Measurements from ENCODE around the gene ANKIB1. TPM values are rescaled to one million over a fixed set of nuclear protein-coding genes. Genes with fewer than 3 reads are reported as not detected.
"Not testable (repeated sequence)": the region's sequence is repeated elsewhere in the genome, so short reads cannot be mapped to it uniquely, and the experiment has no call there.

Gene ANKIB1
- total and polyA plus RNA-seq, 10 donors, result 9.0 to 75.3 (median 44.5) TPM

DNA sequence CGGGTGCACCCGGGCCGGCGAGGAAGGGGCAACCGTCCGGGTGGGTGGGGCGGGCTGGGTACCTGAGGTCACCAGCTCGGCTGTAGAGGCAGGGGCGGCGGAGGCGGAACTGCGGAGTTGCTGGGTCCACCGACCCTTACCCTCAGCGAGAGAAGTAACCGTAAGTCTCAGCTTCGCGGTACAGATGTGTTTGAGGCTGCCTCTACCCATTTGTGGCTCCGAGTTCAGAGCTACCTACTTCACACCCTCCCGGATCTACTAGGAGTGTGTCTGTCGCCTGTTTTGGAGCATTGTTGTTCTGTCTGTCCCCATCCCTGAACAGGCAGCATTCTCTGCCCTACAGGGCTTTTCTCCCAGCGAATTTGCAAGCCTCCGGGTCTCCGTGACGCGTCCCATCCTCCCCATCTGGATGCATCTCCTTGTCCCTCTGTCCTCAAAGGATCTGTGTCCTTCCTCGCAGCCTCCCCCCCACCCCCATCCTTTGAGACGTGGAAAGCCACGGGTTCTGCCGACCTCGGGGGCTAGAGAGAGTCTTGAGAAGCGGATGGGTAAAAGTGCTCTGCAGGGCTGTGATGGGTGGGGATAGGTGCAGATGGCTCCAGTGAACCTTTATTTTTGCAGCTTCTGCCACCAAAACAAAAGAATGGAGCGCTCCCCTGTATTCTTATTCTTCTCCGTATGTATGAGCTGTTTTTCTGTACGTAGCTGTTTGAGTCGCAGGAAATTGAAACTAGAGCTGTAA lies 757 bp downstream of the ANKIB1 start:
- Histone ChIP-seq H3K4me1 (peaks cover 26 to 68% (median 45%) of the 10 kb centered on the region in 6 donors), H3K27ac (peak overlapping the region; percentile 88 to 94 (median 91)), H3K27me3 (replicated peaks in 1 of 7) (no peaks in the 10 kb centered on the region), H3K4me3 (peak overlapping the region; percentile 74 to 99 (median 94)), H3K9me3 (no peaks in the 10 kb centered on the region), H3K36me3 (peaks cover 0 to 12% (median 0%) of the 10 kb centered on the region in 6 donors)
- WGBS, 5 donors, result 0% methylated on average over 25 to 35 of the region's 35 CpGs
- DNase-seq, result peak; percentile 81
- intact Hi-C loops (cut with DNase I; ENCODE audit: low total_unique reads), result no loop called here
- TF ChIP-seq POLR2AphosphoS5 (IDR thresholded peaks at IDR 0.05) (no peak), POLR2A (IDR thresholded peaks at IDR 0.05) (no peak)
- TF ChIP-seq, protein P1, sequence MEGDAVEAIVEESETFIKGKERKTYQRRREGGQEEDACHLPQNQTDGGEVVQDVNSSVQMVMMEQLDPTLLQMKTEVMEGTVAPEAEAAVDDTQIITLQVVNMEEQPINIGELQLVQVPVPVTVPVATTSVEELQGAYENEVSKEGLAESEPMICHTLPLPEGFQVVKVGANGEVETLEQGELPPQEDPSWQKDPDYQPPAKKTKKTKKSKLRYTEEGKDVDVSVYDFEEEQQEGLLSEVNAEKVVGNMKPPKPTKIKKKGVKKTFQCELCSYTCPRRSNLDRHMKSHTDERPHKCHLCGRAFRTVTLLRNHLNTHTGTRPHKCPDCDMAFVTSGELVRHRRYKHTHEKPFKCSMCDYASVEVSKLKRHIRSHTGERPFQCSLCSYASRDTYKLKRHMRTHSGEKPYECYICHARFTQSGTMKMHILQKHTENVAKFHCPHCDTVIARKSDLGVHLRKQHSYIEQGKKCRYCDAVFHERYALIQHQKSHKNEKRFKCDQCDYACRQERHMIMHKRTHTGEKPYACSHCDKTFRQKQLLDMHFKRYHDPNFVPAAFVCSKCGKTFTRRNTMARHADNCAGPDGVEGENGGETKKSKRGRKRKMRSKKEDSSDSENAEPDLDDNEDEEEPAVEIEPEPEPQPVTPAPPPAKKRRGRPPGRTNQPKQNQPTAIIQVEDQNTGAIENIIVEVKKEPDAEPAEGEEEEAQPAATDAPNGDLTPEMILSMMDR (IDR thresholded peaks at IDR 0.05 in 8 of 11, conservative IDR thresholded peaks at IDR 0.05 in 3 of 11), result no peak

DNA sequence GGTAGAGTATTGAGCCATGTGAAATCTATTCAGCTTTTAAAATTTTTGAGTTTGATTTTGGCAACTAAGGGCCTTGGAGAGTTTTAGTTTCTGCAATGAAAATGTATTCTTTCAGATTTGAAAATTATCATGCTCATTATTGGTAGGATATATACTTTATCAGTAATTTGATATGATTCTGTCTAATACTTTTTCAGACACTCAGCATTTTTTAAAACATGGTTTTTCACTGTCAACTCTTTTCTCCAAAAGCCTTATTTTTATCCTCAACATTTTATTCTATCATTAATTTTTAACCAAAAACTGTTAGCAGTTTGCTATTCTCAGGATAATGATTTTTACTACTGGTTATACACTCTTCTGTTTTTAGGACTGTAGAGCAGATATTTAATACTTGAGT lies 4.8 kb downstream of the ANKIB1 start:
- intact Hi-C loops (cut with DNase I; ENCODE audit: low total_unique reads), result no loop called here
- Histone ChIP-seq H3K27ac (no peak overlapping the region), H3K9me3 (peaks cover 0 to 5% (median 0%) of the 10 kb centered on the region in 8 donors), H3K4me1 (peaks cover 12 to 37% (median 21%) of the 10 kb centered on the region in 6 donors), H3K4me3 (no peak overlapping the region), H3K27me3 (replicated peaks in 1 of 7) (no peaks in the 10 kb centered on the region), H3K36me3 (peaks cover 0 to 14% (median 0%) of the 10 kb centered on the region in 6 donors)
- TF ChIP-seq, protein P1 (IDR thresholded peaks at IDR 0.05 in 8 of 11, conservative IDR thresholded peaks at IDR 0.05 in 3 of 11), result no peak
- TF ChIP-seq POLR2A (IDR thresholded peaks at IDR 0.05) (no peak), POLR2AphosphoS5 (IDR thresholded peaks at IDR 0.05) (no peak)
- no peak for DNase-seq

DNA sequence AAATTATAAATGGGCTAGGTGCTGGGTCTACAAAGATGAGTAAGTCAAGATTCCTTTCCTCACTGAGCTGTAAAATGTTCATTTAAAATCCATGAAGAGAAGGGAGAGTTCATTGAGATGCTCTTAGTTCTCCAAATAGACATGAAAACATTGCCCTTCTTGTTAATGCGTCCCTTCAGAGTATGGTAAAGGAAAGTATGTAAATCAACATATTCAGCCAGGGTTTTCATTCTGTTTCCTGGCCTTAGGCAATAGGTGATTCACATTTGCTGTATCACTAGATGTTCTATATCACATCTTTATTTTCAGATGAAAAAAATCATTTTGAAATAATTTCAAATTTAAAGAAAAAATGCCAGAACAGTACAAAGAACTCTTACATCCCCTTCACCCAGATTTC lies 5.4 kb downstream of the ANKIB1 start:
- no peak for TF ChIP-seq POLR2A (IDR thresholded peaks at IDR 0.05)
- TF ChIP-seq POLR2AphosphoS5 (IDR thresholded peaks at IDR 0.05), result no peak
- TF ChIP-seq, protein P1 (IDR thresholded peaks at IDR 0.05 in 8 of 11, conservative IDR thresholded peaks at IDR 0.05 in 3 of 11), result no peak
- intact Hi-C loops (cut with DNase I; ENCODE audit: low total_unique reads), result no loop called here
- Histone ChIP-seq H3K27me3 (replicated peaks in 1 of 7) (no peaks in the 10 kb centered on the region), H3K27ac (no peak overlapping the region), H3K4me3 (no peak overlapping the region), H3K36me3 (peaks cover 0 to 14% (median 0%) of the 10 kb centered on the region in 6 donors), H3K9me3 (peaks cover 0 to 5% (median 0%) of the 10 kb centered on the region in 8 donors), H3K4me1 (peaks cover 12 to 37% (median 21%) of the 10 kb centered on the region in 6 donors)
- whole genome bisulfite sequencing, 5 donors, result 81 to 90% (median 86%) methylated on average over 1 of the region's 1 CpG
- no peak for DNase-seq

DNA sequence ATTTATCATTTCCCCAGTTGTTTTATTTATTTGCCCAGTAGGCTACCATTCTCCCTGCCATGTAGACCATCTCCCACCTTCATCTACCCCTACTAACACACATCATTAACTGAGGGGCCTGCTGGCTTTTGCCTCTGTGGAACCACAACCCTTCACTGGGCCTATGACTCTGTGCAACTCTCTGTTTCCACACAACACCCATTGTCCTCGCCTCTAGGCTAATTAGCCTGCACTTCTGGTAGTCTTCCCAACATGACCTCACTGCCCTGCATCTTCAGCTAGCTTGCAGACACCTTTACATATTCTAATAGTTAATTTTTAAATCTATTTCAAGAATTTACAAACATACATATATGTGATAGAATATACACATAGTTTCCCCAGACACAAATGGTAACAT lies 7.5 kb downstream of the ANKIB1 start:
- TF ChIP-seq, protein P1 (IDR thresholded peaks at IDR 0.05 in 8 of 11, conservative IDR thresholded peaks at IDR 0.05 in 3 of 11), result no peak
- TF ChIP-seq POLR2A (IDR thresholded peaks at IDR 0.05) (no peak), POLR2AphosphoS5 (IDR thresholded peaks at IDR 0.05) (no peak)
- H3K4me1 ChIP-seq, result peaks cover 0 to 16% (median 3%) of the 10 kb centered on the region in 6 donors
- intact Hi-C loops (cut with DNase I; ENCODE audit: low total_unique reads), result no loop called here
- DNase-seq, result no peak
- H3K36me3 ChIP-seq, result peaks cover 0 to 14% (median 0%) of the 10 kb centered on the region in 6 donors
- H3K27me3 ChIP-seq (replicated peaks in 1 of 7), result no peaks in the 10 kb centered on the region
- no peak overlapping the region for H3K27ac ChIP-seq
- 95 to 97% (median 96%) methylated on average over 1 of the region's 1 CpG for WGBS, 5 donors
- H3K9me3 ChIP-seq, result peaks cover 0 to 5% (median 0%) of the 10 kb centered on the region in 8 donors
- no peak overlapping the region for H3K4me3 ChIP-seq

DNA sequence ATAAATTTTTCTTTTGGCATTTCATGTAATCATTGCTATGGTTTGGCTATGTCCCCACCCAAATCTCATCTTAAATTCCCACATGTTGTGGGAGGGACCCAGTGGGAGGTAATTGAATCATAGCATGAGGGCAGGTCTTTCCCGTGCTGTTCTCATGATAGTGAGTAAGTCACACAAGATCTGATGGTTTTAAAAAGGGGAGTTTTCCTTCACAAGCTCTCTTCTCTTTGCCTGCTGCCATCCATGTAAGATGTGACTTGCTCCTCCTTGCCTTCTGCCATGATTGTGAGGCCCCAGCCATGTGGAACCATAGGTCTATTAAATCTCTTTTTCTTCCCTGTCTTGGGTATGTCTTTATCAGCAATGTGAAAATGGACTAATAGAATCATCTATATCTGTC lies 9.0 kb downstream of the ANKIB1 start:
- intact Hi-C loops (cut with DNase I; ENCODE audit: low total_unique reads); H3K9me3 ChIP-seq; H3K4me3 ChIP-seq; H3K27ac ChIP-seq; DNase-seq; H3K27me3 ChIP-seq (replicated peaks in 1 of 7): not testable (repeated sequence)
- Histone ChIP-seq H3K4me1 (peaks cover 0 to 13% (median 0%) of the 10 kb centered on the region in 6 donors), H3K36me3 (peaks cover 0 to 14% (median 0%) of the 10 kb centered on the region in 6 donors)
- 82 to 95% (median 86%) methylated on average over 1 of the region's 1 CpG for WGBS, 5 donors
